ENCODE data around the gene ZNF878.

- TF ChIP-seq CTCF (IDR thresholded peaks at IDR 0.05) (no peak), POLR2A (IDR thresholded peaks at IDR 0.05) (no peak), EP300 (IDR thresholded peaks at IDR 0.05) (no peak)
Measured at GRCh38 chr19:12077375-12077774, 24.6 kb upstream of the ZNF878 start.

Measured in ovary (tissue), 3 donors.